Inferior parietal cortex (tissue), 1 donor: ENCODE data around the gene MMP14.

Source experiments
- DNase-seq: peaks from one replicate; pipeline ENCODE4 v3.0.0-alpha.2; 2016; ENCODE audit errors: extremely low spot score

Gene MMP14

DNA sequence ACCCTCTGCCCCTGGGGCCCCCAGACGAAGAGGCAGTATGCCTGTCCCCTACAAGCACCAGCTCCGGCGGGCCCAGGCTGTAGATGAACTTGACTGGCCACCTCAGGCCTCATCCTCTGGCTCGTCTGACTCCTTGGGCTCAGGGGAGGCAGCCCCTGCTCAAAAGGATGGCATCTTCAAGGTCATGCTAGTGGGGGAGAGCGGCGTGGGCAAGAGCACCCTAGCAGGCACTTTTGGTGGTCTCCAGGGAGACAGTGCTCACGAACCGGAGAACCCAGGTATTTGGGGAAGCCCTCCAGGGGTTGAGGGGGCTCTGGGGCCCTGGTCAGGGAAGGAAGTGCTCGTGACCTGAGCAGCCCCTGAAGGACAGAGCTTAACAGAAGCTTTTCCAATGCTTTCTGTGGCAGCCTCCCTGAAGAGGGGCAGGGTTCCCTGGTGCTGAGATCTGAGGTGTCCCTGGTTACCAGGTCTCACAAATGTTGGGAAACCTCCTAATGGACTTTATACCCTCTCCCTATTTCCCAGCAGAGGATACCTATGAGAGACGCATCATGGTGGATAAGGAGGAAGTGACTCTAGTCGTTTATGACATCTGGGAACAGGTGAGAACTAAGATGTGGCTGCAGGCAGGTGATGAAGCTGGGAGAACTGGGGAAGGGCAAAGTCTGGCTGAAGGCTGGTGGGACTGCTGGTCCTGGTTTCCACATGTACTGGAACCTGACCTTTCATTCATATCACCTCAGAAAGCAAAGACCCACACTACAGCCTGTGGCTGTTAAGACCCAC lies 48.5 kb downstream of the MMP14 start:
- no peak for DNase-seq

DNA sequence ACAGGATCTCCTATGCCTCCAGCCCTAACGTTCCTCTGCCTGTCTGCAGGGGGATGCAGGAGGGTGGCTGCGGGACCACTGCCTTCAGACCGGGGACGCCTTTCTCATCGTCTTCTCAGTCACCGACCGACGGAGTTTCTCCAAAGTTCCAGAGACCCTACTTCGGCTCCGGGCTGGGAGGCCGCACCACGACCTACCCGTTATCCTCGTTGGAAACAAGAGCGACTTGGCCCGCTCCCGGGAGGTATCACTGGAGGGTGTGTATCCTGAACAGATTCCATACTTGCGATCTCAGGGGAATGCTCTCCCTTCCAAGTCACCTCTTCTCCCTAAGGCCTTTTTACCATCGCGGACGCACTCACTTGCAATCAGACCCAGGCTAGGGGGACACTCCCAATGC lies 49.6 kb downstream of the MMP14 start:
- DNase-seq, result no peak

GRCh38 chr14:22886500-22887259 lies 50.3 kb downstream of the MMP14 start:
- DNase-seq, result no peak

- no peak for DNase-seq
Measured at GRCh38 chr14:22887260-22887989, 51.0 kb downstream of the MMP14 start.

GRCh38 chr14:22887990-22888378 lies 51.6 kb downstream of the MMP14 start:
- no peak for DNase-seq

GRCh38 chr14:22888662-22889061 lies 52.3 kb downstream of the MMP14 start:
- no peak for DNase-seq

DNA sequence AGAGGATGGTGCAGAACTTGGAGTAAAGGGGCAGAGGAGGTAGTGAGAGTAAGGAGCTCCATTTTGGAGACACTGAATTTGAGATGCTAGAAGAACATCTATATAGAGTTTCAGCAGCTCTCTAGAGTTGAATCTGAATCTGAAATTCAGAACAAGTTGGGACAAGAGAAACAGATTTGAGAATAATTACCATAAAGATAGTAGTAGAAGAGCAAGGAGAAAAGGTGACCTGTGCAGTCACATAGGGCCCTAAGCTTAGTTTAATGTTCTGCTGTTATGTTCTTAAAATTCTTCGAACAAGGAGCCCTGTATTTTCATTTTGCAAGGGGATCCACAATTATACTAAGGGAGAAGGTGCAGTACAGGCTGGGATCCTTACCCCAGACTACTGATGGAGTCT lies 54.0 kb downstream of the MMP14 start:
- DNase-seq, result no peak

DNA sequence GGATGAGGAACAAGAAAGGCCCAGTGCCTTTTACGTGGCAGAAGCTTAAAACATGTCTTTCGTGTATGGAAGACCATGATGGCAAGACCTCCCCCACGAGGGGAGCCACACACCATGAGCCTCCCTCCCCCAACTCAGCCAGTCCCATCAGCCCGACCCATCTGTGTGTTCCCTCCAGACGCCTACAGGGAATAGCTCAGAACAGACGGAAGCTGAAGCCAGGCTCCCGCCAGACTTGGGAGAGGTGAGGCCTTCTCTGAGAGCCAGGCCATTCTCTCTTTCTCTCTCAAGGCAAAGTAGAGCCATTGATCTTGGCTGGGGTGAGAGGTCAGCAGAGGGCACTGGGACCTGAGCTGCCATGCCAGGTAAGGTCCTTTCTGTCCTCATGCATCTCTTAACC lies 56.1 kb downstream of the MMP14 start:
- no peak for DNase-seq

DNA sequence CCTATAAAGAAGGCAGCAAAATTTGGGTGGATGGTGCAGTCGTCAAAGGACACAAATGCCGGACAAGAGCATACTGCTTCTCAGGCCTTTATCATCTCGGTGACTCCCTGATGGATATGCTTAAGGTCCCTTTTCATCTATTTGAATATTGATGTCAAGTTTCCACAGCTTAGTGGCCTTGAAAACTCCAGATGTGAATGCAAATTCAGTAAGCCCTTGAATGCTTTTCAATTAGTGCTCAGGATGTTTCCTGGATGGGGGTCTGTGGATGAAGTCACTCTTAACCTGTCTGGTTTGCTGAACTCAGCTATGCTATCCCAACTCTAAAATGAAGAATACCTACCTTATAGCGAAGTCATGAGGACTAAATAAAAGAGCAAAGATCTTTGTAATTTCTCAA lies 57.3 kb downstream of the MMP14 start:
- DNase-seq, result no peak

- DNase-seq, result no peak
Measured at GRCh38 chr14:22895402-22895801, 59.0 kb downstream of the MMP14 start.

GRCh38 chr14:22896356-22896755 lies 60.0 kb downstream of the MMP14 start:
- DNase-seq, result no peak

DNA sequence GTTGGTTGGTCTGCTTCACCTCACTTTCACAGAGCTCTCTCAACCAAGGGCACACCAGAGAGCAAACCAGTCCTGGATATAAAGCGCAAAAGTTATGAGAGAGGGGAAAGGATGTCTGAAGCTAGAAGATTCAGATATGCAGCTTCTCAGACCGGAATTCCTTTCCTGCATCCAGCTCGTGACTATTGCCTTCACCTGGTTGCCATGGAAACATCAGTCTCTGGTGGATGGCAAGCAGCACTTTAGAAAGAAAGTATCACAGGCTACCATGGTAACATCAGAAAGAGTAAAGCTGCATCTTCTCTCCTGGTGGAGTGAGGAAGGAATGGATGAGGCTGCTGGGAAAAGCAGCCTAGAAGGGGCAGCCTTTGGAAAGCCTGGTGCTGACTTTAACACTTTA lies 60.4 kb downstream of the MMP14 start:
- DNase-seq, result no peak

- no peak for DNase-seq
Measured at GRCh38 chr14:22897357-22897756, 61.0 kb downstream of the MMP14 start.
